ENCODE measurements around the gene RIN3. TPM values are rescaled to one million over a fixed set of nuclear protein-coding genes. Genes with fewer than 3 reads are reported as not detected.

The RIN3 gene
- polyA plus RNA-seq, 1 donor, result 15.6 TPM

DNA sequence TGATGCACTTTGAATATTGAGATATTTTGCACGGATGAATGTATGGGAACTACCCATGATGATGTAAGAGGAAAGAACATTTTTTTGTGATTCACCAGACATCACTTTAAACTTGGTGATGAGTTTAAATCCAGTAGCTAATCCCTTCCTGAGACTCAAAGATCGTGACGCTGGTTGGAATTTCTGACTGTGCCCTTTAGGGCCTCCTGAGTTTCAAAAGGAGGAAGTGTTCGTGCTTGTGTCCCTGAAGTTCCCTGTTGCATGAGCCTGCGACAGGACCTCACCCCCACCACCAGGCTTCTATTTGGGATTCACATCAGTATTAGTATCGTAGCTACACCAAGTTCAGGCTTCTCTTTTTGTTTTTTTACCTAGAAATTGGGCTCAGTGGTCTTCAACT is 18.6 kb upstream of the RIN3 start:
- Histone ChIP-seq H3K27ac (ENCODE audit: low read length) (no peak overlapping the region), H3K4me3 (ENCODE audit: low read length) (no peak overlapping the region), H3K27me3 (ENCODE audit: control insufficient read depth, insufficient read depth, low read length) (no peaks in the 10 kb centered on the region), H3K4me1 (ENCODE audit: control insufficient read depth, insufficient read depth, low read length) (no peaks in the 10 kb centered on the region), H3K9me3 (ENCODE audit: control insufficient read depth, low read depth, low read length) (no peaks in the 10 kb centered on the region), H3K36me3 (ENCODE audit: control insufficient read depth, insufficient read depth, low read length) (no peaks in the 10 kb centered on the region)
- 100% methylated on average over 1 of the region's 6 CpGs for WGBS (ENCODE audit: insufficient coverage, low lambda C conversion rate)
- no peak for DNase-seq

DNA sequence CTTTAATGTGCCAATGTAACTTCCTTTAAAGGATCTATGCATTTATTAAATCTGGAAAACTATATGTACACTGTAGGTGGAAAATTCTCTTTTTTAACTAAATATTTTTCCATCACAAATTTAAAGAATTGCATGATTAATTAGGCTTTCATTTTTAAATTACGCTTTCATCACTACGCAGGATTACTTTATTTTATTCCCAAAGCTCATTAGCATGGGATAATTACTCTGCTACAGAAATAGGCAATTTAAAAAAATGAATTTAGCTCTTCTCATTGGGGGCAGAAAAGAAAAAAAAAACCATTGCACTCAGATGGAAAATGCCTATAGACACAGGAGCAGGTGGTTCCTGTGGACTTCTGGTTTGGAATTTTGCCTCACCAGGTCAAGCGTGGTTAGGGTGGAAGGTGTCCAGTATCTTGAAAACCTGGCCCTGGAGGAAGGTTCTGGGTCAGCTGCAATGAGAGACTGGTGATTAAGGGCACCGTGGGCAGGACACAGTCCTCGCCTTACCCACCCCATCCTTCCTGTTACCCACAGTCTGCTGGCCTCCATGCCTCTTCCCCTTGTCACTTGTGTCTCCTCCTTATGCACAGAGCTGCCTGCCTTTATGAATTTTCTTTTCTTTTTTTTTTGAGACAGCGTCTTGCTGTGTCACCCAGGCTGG is 17.3 kb upstream of the RIN3 start:
- Histone ChIP-seq H3K27ac (ENCODE audit: low read length) (no peak overlapping the region), H3K9me3 (ENCODE audit: control insufficient read depth, low read depth, low read length) (no peaks in the 10 kb centered on the region), H3K36me3 (ENCODE audit: control insufficient read depth, insufficient read depth, low read length) (no peaks in the 10 kb centered on the region), H3K27me3 (ENCODE audit: control insufficient read depth, insufficient read depth, low read length) (no peaks in the 10 kb centered on the region), H3K4me1 (ENCODE audit: control insufficient read depth, insufficient read depth, low read length) (no peaks in the 10 kb centered on the region), H3K4me3 (ENCODE audit: low read length) (no peak overlapping the region)
- 100% methylated on average over 2 of the region's 6 CpGs for WGBS (ENCODE audit: insufficient coverage, low lambda C conversion rate)
- DNase-seq, result no peak

DNA sequence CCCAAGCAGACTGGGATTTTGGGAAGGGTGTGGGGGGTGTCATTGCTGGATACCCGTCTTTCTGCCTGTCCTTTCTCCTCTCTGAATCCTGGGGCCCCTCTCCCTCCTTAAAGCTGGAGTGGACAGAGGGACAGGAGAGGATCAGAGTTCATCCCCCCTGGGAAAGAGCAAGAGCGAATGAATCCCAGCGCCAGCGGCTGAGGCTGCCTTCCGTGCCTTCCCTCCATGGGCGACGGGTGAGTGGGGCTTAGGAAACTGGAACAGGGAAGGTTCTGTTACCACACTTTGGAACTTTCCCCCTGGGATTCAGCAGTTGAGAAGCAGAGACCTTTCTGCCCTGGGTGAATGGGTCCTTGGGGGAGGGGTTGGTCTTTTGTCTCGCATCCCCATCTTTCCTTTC is 16.2 kb upstream of the RIN3 start:
- no peaks in the 10 kb centered on the region for H3K36me3 ChIP-seq (ENCODE audit: control insufficient read depth, insufficient read depth, low read length)
- no peaks in the 10 kb centered on the region for H3K27me3 ChIP-seq (ENCODE audit: control insufficient read depth, insufficient read depth, low read length)
- H3K27ac ChIP-seq (ENCODE audit: low read length), result no peak overlapping the region
- H3K4me3 ChIP-seq (ENCODE audit: low read length), result no peak overlapping the region
- no peaks in the 10 kb centered on the region for H3K9me3 ChIP-seq (ENCODE audit: control insufficient read depth, low read depth, low read length)
- no peak for DNase-seq
- WGBS (ENCODE audit: insufficient coverage, low lambda C conversion rate), result no CpG with 5 or more reads among the region's 8 CpGs
- H3K4me1 ChIP-seq (ENCODE audit: control insufficient read depth, insufficient read depth, low read length), result no peaks in the 10 kb centered on the region

DNA sequence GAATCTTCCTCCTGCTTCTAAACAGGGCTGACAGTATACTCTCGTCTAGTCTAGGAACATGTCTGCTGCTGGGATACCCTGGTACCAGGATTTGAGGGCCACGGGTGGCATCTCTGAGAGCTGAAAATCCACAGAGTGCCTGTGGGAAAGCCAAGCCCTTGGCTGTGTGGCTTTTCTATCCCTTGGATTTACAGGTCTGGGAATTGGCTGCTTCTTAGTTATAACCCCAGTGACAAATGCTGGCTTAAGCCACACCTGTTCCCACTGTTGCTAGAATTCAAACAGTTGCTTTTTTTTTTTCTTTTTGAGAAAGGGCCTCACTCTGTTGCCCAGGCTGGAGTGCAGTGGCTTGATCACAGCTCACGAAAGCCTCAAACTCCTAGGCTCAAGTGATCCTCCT is 14.3 kb upstream of the RIN3 start:
- Histone ChIP-seq H3K27me3 (ENCODE audit: control insufficient read depth, insufficient read depth, low read length) (no peaks in the 10 kb centered on the region), H3K4me1 (ENCODE audit: control insufficient read depth, insufficient read depth, low read length) (no peaks in the 10 kb centered on the region), H3K36me3 (ENCODE audit: control insufficient read depth, insufficient read depth, low read length) (no peaks in the 10 kb centered on the region), H3K9me3 (ENCODE audit: control insufficient read depth, low read depth, low read length) (no peaks in the 10 kb centered on the region), H3K4me3 (ENCODE audit: low read length) (no peak overlapping the region), H3K27ac (ENCODE audit: low read length) (no peak overlapping the region)
- WGBS (ENCODE audit: insufficient coverage, low lambda C conversion rate), result 60% methylated on average over 1 of the region's 3 CpGs
- DNase-seq, result no peak

DNA sequence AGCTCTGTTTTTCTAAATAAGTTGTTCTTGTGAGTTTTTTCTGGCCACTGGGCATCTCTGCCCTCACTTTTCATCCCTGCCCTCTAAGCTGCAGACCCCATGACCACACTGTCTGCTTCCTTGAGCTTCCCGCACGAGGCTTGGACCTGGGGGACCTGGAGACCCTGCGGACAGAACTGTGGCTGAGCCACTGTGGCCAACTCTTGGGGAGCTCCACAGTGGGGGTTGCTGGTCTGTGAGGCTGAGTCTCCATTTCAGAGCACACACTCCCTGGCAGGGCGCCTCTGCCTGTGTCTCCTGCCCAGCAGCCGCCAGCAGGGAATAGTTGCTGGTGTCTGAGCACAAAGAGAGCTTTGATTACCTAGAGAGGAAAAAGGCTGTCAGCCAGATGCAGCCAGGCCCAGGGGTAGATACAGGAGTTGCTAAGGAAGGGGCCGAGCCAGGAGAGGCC is 13.1 kb upstream of the RIN3 start:
- H3K4me3 ChIP-seq (ENCODE audit: low read length), result no peak overlapping the region
- no peaks in the 10 kb centered on the region for H3K4me1 ChIP-seq (ENCODE audit: control insufficient read depth, insufficient read depth, low read length)
- no peaks in the 10 kb centered on the region for H3K27me3 ChIP-seq (ENCODE audit: control insufficient read depth, insufficient read depth, low read length)
- no peak for DNase-seq
- no peaks in the 10 kb centered on the region for H3K36me3 ChIP-seq (ENCODE audit: control insufficient read depth, insufficient read depth, low read length)
- H3K27ac ChIP-seq (ENCODE audit: low read length), result no peak overlapping the region
- no CpG with 5 or more reads among the region's 6 CpGs for WGBS (ENCODE audit: insufficient coverage, low lambda C conversion rate)
- H3K9me3 ChIP-seq (ENCODE audit: control insufficient read depth, low read depth, low read length), result no peaks in the 10 kb centered on the region

DNA sequence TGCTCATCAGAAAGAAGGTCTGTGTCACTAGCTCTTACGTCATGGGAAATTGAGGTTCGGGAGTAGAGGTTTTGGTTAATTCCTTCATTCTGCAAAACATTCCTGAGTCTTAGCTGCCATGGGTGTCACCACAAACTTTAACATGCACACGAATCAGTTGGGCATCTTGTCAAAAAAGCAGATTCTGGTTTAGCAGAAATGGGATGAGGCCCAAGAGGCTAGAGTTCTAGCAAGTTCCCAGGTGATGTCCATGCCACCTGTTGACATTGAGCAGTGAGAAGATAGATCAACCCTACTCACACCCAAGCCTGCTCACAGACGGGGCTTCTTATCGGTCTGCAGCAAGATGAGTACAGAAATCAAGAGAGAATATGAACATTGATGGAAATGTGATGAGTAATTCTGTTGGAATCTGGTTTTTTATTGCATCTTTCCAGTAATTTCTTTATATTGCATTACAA is 11.7 kb upstream of the RIN3 start:
- DNase-seq, result no peak
- WGBS (ENCODE audit: insufficient coverage, low lambda C conversion rate), result no CpG with 5 or more reads among the region's 5 CpGs
- Histone ChIP-seq H3K4me3 (ENCODE audit: low read length) (no peak overlapping the region), H3K27ac (ENCODE audit: low read length) (no peak overlapping the region), H3K36me3 (ENCODE audit: control insufficient read depth, insufficient read depth, low read length) (no peaks in the 10 kb centered on the region), H3K27me3 (ENCODE audit: control insufficient read depth, insufficient read depth, low read length) (no peaks in the 10 kb centered on the region), H3K4me1 (ENCODE audit: control insufficient read depth, insufficient read depth, low read length) (no peaks in the 10 kb centered on the region), H3K9me3 (ENCODE audit: control insufficient read depth, low read depth, low read length) (no peaks in the 10 kb centered on the region)

DNA sequence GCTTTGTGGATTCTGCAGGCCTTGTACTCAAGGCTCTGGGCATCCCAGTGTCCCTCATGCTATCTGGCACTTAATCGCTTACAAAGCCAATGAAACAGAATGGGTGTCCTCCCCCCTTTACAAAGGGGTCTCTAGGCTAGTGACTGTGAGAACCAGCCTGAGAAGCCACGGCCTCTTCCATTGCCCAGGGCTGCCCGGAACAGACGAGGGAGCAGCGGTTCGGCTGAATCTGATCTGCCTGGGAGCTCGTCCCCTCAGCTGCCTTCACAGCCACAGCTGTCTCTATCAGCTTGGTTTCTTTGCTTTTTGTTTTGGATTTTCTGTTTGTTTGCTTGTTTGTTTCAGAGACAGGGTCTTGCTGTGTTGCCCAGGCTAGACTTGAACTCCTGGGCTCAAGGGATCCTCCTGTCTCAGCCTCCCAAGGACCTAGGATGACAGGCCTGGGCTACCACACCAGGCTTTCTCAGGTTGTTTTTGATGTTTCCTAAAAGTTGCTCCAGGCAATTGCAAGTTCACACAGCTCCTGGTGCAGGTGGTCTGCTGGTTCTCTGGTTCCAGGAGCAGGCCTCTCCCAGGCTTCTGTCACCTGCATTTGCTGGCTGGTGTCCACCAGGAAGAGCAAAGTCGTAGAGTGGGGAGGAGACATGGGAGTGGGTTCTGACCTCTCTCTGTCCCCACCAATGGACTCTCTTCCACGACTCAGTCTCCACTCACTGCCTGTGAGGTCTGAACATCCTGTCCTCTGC is 10.9 kb upstream of the RIN3 start:
- WGBS (ENCODE audit: insufficient coverage, low lambda C conversion rate), result no CpG with 5 or more reads among the region's 9 CpGs
- H3K9me3 ChIP-seq (ENCODE audit: control insufficient read depth, low read depth, low read length), result no peaks in the 10 kb centered on the region

DNA sequence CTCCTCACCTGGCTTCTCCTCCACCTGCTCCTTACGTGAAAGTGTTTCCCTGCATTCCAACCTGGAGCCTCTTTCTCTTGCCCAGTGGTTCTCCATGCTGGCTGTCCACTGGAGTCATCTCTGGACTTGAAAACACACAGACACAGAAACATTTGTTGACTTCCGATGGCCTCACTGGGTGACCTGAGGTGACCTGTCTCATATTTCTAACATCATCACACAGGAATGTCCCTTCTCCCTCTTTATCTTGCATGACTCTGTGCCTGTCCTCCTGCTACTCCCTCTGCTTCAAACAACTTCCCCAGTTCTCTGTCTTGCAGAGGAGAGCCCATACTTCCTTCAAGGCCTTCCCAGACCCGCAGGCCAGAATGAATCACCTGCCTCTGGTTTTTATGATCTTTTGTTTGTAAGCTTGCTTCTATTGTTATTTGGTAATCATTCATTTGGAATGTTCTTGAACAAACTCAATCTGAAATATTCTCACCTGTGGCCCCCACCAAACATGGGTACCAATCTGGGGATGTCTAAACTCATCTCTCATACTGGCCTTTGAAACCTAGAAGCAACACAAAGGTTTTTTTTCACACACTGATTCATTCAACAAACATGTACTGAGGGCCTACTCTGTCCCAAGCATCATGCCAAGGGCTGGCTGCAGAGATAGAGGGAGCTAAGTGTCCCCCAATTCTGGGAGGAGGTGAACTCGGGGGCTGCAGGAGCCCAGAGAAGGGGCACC is 9.7 kb upstream of the RIN3 start:
- WGBS (ENCODE audit: insufficient coverage, low lambda C conversion rate), result 89% methylated on average over 1 of the region's 4 CpGs
- H3K9me3 ChIP-seq (ENCODE audit: control insufficient read depth, low read depth, low read length), result no peaks in the 10 kb centered on the region
- H3K4me1 ChIP-seq (ENCODE audit: control insufficient read depth, insufficient read depth, low read length), result no peaks in the 10 kb centered on the region
- no peak overlapping the region for H3K27ac ChIP-seq (ENCODE audit: low read length)
- peak in 1 of 2 donors; percentile 14 for DNase-seq
- no peaks in the 10 kb centered on the region for H3K36me3 ChIP-seq (ENCODE audit: control insufficient read depth, insufficient read depth, low read length)
- H3K27me3 ChIP-seq (ENCODE audit: control insufficient read depth, insufficient read depth, low read length), result no peaks in the 10 kb centered on the region
- no peak overlapping the region for H3K4me3 ChIP-seq (ENCODE audit: low read length)

More for the DNA sequence above, 10.9 kb upstream of the RIN3 start:
- no peaks in the 10 kb centered on the region for H3K4me1 ChIP-seq (ENCODE audit: control insufficient read depth, insufficient read depth, low read length)
- H3K27ac ChIP-seq (ENCODE audit: low read length), result no peak overlapping the region
- no peak overlapping the region for H3K4me3 ChIP-seq (ENCODE audit: low read length)
- H3K27me3 ChIP-seq (ENCODE audit: control insufficient read depth, insufficient read depth, low read length), result no peaks in the 10 kb centered on the region
- DNase-seq, result no peak
- no peaks in the 10 kb centered on the region for H3K36me3 ChIP-seq (ENCODE audit: control insufficient read depth, insufficient read depth, low read length)

DNA sequence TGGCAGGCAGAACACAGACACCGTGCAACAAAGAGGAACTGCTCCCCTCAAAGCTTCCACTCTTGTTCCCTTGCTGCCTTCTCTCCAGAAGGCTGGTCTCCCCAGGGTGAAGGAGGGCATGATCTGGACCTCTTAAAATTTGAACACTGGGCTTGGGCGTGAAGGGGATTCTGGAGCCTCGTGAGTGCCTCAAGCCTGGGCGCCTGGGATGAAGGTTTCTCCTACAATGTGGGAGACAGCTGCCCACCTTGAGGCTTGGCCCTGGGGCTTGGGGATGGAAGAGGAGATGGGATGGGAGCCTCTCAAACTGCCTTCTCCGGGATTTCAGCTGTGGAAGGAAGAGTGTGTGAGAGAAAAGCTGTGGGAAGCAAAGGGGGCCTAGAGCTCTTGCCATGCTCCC is 7.8 kb upstream of the RIN3 start:
- H3K9me3 ChIP-seq (ENCODE audit: control insufficient read depth, low read depth, low read length), result no peaks in the 10 kb centered on the region
- H3K4me1 ChIP-seq (ENCODE audit: control insufficient read depth, insufficient read depth, low read length), result no peaks in the 10 kb centered on the region
- no peak for DNase-seq
- H3K4me3 ChIP-seq (ENCODE audit: low read length), result no peak overlapping the region
- no peak overlapping the region for H3K27ac ChIP-seq (ENCODE audit: low read length)
- no peaks in the 10 kb centered on the region for H3K36me3 ChIP-seq (ENCODE audit: control insufficient read depth, insufficient read depth, low read length)
- whole genome bisulfite sequencing (ENCODE audit: insufficient coverage, low lambda C conversion rate), result no CpG with 5 or more reads among the region's 5 CpGs
- no peaks in the 10 kb centered on the region for H3K27me3 ChIP-seq (ENCODE audit: control insufficient read depth, insufficient read depth, low read length)

DNA sequence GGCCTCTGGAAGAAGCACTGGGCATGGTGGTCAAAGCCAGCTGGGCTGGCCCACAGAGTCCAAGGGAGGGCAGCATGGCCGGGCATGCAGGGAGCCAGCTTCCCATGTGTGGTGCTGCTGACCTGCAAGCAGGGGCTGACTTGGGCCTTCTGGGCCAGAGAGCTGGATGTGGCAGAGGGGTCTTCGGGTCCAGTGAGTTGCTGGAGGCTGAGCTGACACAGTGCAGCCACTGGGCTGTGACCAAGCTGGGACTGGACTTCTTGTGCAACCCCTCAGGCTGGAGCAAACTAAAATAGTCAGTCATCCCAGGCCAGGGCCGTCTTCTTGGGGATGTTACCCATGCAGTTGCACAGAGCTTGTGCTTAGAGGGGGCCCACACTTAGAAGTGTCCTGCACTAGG is 7.3 kb upstream of the RIN3 start:
- Histone ChIP-seq H3K27ac (ENCODE audit: low read length) (no peak overlapping the region), H3K4me3 (ENCODE audit: low read length) (no peak overlapping the region), H3K27me3 (ENCODE audit: control insufficient read depth, insufficient read depth, low read length) (no peaks in the 10 kb centered on the region), H3K4me1 (ENCODE audit: control insufficient read depth, insufficient read depth, low read length) (no peaks in the 10 kb centered on the region), H3K36me3 (ENCODE audit: control insufficient read depth, insufficient read depth, low read length) (no peaks in the 10 kb centered on the region), H3K9me3 (ENCODE audit: control insufficient read depth, low read depth, low read length) (no peaks in the 10 kb centered on the region)
- WGBS (ENCODE audit: insufficient coverage, low lambda C conversion rate), result no CpG with 5 or more reads among the region's 3 CpGs
- DNase-seq, result no peak
